K562 (cell line): ENCODE results near the gene CSTPP1. TPM values are rescaled to one million over a fixed set of nuclear protein-coding genes. Genes with fewer than 3 reads are reported as not detected.

Experiments used
- ARID1B ChIP-seq: fragments of 450-650 bp; IDR thresholded peaks from 2 replicates; pipeline ENCODE4 v1.6.1; 2016; ENCODE audit warnings: antibody characterized with exemption, mild to moderate bottlenecking, inconsistent platforms
- ATF7 ChIP-seq: fragments of 450-650 bp; IDR thresholded peaks from 2 replicates; pipeline ENCODE4 v1.7.1; 2014; ENCODE audit warnings: mild to moderate bottlenecking, moderate library complexity
- CEBPG ChIP-seq, 3 experiments: fragments of 200-800 bp in 1 of 3; sonication (Bioruptor generic) in 1 of 3; sonication (generic) in 1 of 3; formaldehyde crosslinking in 1 of 3; IDR thresholded peaks in 2 of 3; conservative IDR thresholded peaks in 1 of 3; 2 replicates each; pipeline versions ENCODE4 v1.6.1 to v1.8.0; 2016 to 2022; ENCODE audit warnings: missing compliant biosample characterization in 2 of 3, missing genetic modification characterization in 2 of 3, mild to moderate bottlenecking in 1 of 3, missing genetic modification reagents in 1 of 3
- CTBP1 ChIP-seq: fragments of 450-650 bp; IDR thresholded peaks from 2 replicates; pipeline ENCODE4 v1.6.1; 2016; ENCODE audit warnings: borderline replicate concordance
- DPF2 ChIP-seq: fragments of 450-650 bp; IDR thresholded peaks from 2 replicates; pipeline ENCODE4 v1.6.1; 2016
- ETV6 ChIP-seq, 3 experiments: fragments of 150-350 bp in 1 of 3; sonication (generic) in 1 of 3; formaldehyde crosslinking in 1 of 3; IDR thresholded peaks; 2 replicates each; pipeline versions ENCODE4 v1.6.1 to v1.8.0; 2014 to 2022; ENCODE audit warnings: borderline replicate concordance in 2 of 3, low read depth in 2 of 3, antibody characterized with exemption in 1 of 3, low read length in 1 of 3, mild to moderate bottlenecking in 1 of 3, missing genetic modification reagents in 1 of 3
- HNRNPL ChIP-seq: fragments of 200-400 bp; formaldehyde crosslinking; IDR thresholded peaks from 2 replicates; pipeline ENCODE4 v1.6.1; 2017; ENCODE audit warnings: low read depth, mild to moderate bottlenecking, low read length
- JUND ChIP-seq, 2 experiments: IDR thresholded peaks; 2 replicates in 1 of 2; 3 replicates in 1 of 2; pipeline ENCODE4 v1.6.1; 2011; ENCODE audit warnings: borderline replicate concordance in 2 of 2, low read depth in 2 of 2, low read length in 2 of 2, improper control_type of control experiment in 1 of 2, missing biosample characterization in 1 of 2, missing genetic modification characterization in 1 of 2, missing genetic modification reagents in 1 of 2
- MAFF ChIP-seq: IDR thresholded peaks from 2 replicates; pipeline ENCODE4 v1.6.1; 2012; ENCODE audit warnings: low read length, improper control_type of control experiment
- MXI1 ChIP-seq: IDR thresholded peaks from 2 replicates; pipeline ENCODE4 v1.6.1; 2011; ENCODE audit warnings: low read depth, mild to moderate bottlenecking, improper control_type of control experiment, low read length
- MYC ChIP-seq, 2 experiments: fragments of 250-450 bp in 1 of 2; sonication (Bioruptor Pico) in 1 of 2; IDR thresholded peaks; 2 replicates each; pipeline versions ENCODE4 v1.5.1 to v1.6.1; 2012 to 2021; ENCODE audit warnings: low read depth in 2 of 2, borderline replicate concordance in 1 of 2, improper control_type of control experiment in 1 of 2, low read length in 1 of 2, mild to moderate bottlenecking in 1 of 2, moderate library complexity in 1 of 2
- NFE2 ChIP-seq: IDR thresholded peaks from 2 replicates; pipeline ENCODE4 v1.6.1; 2014; ENCODE audit warnings: antibody characterized with exemption, low read depth
- POU5F1 ChIP-seq: fragments of 150-350 bp; IDR thresholded peaks from 2 replicates; pipeline ENCODE4 v1.6.1; 2014; ENCODE audit warnings: borderline replicate concordance, low read length, low read depth, mild to moderate bottlenecking; ENCODE audit not compliant: partially characterized antibody
- PURB ChIP-seq: sonication (generic); formaldehyde crosslinking; IDR thresholded peaks from 2 replicates; pipeline ENCODE4 v1.9.0; 2021; ENCODE audit warnings: low read depth, mild to moderate bottlenecking, missing genetic modification reagents
- RBM17 ChIP-seq: fragments of 200-400 bp; formaldehyde crosslinking; IDR thresholded peaks from 2 replicates; pipeline ENCODE4 v1.6.1; 2017; ENCODE audit warnings: low read depth, mild to moderate bottlenecking, low read length, borderline replicate concordance
- SMARCA4 ChIP-seq: fragments of 450-650 bp; IDR thresholded peaks from 2 replicates; pipeline ENCODE4 v1.6.1; 2016
- SMARCE1 ChIP-seq: fragments of 450-650 bp; IDR thresholded peaks from 2 replicates; pipeline ENCODE4 v1.7.1; 2016; ENCODE audit warnings: mild to moderate bottlenecking
- ZFP1 ChIP-seq: fragments of 450-650 bp; formaldehyde crosslinking; IDR thresholded peaks from 2 replicates; pipeline ENCODE4 v1.4.0; 2020; ENCODE audit warnings: mild to moderate bottlenecking, mixed read lengths
- ZNF384 ChIP-seq: IDR thresholded peaks from 2 replicates; pipeline ENCODE4 v1.6.1; 2012; ENCODE audit warnings: low read depth, low read length, improper control_type of control experiment
- ZNF696 ChIP-seq: fragments of 250-450 bp; sonication (Bioruptor Pico); conservative IDR thresholded peaks from 2 replicates; pipeline ENCODE4 v1.4.0; 2020; ENCODE audit warnings: mild to moderate bottlenecking, moderate library complexity
- polyA plus RNA-seq, 8 experiments: library from polyadenylated mRNA; depleted of rRNA in 4 of 8; stranded (reverse) in 5 of 8; unstranded in 3 of 8; fragments of >200 nt; fragmentation: Nextera tagmentation in 2 of 8; fragmentation: Illumina TruSeq in 1 of 8; extraction: Ambion mirVana in 2 of 8; extraction: Trizol in 1 of 8; gene quantifications; 2 replicates each; pipeline versions ENCODE4 v1.2.1 to v1.2.3, GENCODE V29; 2011 to 2014; ENCODE audit warnings: inconsistent platforms in 1 of 8, missing spikeins in 1 of 8
- total RNA-seq, 7 experiments: library from RNA; depleted of rRNA in 6 of 7; stranded (reverse); fragments of >200 nt in 6 of 7; fragmentation: Illumina TruSeq in 2 of 7; extraction: Trizol in 2 of 7; gene quantifications; 2 replicates each; pipeline versions ENCODE4 v1.2.1 to v1.2.3, GENCODE V29; 2011 to 2021; ENCODE audit warnings: low replicate concordance in 1 of 7

Gene CSTPP1
- total and polyA plus RNA-seq, 9 of the 15 experiments (the other 6 are each of a cell fraction or from before 2014, with no cell fraction given): 6.5 to 17.8 (median 9.2) TPM

DNA sequence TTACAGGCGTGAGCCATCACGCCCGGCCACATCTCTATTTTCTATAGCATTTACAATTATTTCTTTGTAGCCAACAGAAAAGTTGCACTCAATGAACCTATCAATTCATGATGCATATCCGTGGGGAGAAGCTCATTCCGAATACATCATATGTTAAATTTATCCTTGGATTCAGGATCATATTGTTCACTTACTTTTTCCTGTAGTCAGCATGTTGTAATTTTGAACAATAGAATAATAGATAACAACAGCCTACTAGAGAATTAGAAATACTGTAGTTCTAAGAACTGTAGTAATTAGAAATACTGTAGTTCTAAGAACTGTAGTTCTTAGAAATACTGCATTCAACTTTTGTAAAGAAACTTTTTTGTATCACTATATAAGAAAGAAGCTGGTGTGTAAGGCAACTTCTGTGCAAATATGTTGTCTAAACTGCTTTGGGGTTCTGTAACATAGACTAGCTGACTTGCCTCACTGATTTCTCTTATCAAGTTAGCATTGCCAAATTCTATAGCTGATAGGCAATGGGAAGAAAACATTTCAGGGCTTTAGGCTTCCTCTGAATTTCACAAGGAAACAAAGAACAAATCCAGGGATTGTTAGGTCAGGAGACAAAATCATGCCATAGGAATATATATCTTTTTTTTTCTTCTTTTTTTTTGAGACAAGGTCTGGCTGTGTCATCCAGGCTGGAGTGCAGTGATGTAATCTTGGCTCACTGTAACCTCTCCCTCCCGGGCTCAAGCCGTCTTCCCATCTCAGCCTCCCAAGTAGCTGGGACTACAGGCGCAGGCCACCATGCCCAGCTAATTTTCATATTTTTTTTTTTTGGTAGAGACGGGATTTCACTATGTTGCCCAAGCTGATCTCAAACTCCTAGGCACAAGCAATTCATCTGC, 91.9 kb downstream of the CSTPP1 start (continued):
- TF ChIP-seq JUND (IDR thresholded peaks at IDR 0.05; ENCODE audit: borderline replicate concordance, low read depth, low read length): 0 out of 2 replicates have a peak, but pooled peaks have one; percentile 5
- TF ChIP-seq JUND (tag; IDR thresholded peaks at IDR 0.05; ENCODE audit: borderline replicate concordance, low read depth, low read length): no peak
- TF ChIP-seq PURB: no peak
- TF ChIP-seq ATF7: peak; percentile 62; the same call in 1 of the 2 replicates
- 0 out of 2 replicates have a peak, but pooled peaks have one; percentile 18 for TF ChIP-seq ARID1B
- TF ChIP-seq RBM17: no peak
- TF ChIP-seq MYC (IDR thresholded peaks at IDR 0.05; ENCODE audit: low read depth, low read length): no peak
- no peak for TF ChIP-seq MYC (CRISPR knock-in tag; IDR thresholded peaks at IDR 0.05; ENCODE audit: borderline replicate concordance, low read depth)
- TF ChIP-seq ETV6 (IDR thresholded peaks at IDR 0.05; ENCODE audit: borderline replicate concordance in 1 of 2, low read depth in 2 of 2, low read length in 1 of 2): no peak
- no peak for TF ChIP-seq ETV6 (CRISPR knock-in tag; IDR thresholded peaks at IDR 0.05; ENCODE audit: borderline replicate concordance)
- TF ChIP-seq MAFF: no peak
- TF ChIP-seq ZNF696 (CRISPR knock-in tag): no peak
- peak; percentile 43; the same call in 1 of the 2 replicates for TF ChIP-seq DPF2
- TF ChIP-seq ZFP1: no peak
- no peak for TF ChIP-seq MXI1
- peak; percentile 40; the same call in 1 of the 2 replicates for TF ChIP-seq SMARCA4
- TF ChIP-seq NFE2: peak; percentile 26; the same call in 1 of the 2 replicates
- TF ChIP-seq HNRNPL: no peak
- 0 out of 2 replicates have a peak, but pooled peaks have one; percentile 23 for TF ChIP-seq SMARCE1
- TF ChIP-seq CEBPG (CRISPR knock-in tag; IDR thresholded peaks at IDR 0.05): no peak
- peak; percentile 42 to 50; a peak in 1 of 4 replicates for TF ChIP-seq CEBPG (tag; conservative IDR thresholded peaks at IDR 0.05 in 1 of 2, IDR thresholded peaks at IDR 0.05 in 1 of 2)
- no peak for TF ChIP-seq POU5F1
- peak; percentile 48; the same call in 1 of the 2 replicates for TF ChIP-seq ZNF384
- peak; percentile 15; the same call in 1 of the 2 replicates for TF ChIP-seq CTBP1
- TF ChIP-seq, all 486 proteins: peak for 14
